ENCODE data around the gene CMC2.

The CMC2 gene

DNA sequence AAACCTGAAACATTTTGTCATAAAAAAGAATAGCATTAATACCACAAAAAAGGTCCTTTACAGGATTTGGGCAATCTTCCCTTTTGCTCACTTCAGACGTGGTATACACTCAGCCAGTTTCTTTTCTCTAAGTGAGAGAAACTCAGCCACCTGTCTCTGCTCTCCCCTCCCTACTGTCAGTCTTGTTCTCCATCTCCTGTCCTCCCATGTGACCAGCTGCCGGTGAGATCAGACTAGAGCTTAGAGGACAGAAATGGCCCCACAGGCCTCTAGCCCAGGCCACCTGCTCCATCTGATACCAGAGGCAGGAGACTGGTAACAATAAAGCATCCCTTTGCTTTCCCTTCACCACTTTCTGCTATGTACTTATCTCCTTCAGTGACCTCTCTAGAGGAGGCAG is 34.9 kb downstream of the CMC2 start:
- DNase-seq = no peak

DNA sequence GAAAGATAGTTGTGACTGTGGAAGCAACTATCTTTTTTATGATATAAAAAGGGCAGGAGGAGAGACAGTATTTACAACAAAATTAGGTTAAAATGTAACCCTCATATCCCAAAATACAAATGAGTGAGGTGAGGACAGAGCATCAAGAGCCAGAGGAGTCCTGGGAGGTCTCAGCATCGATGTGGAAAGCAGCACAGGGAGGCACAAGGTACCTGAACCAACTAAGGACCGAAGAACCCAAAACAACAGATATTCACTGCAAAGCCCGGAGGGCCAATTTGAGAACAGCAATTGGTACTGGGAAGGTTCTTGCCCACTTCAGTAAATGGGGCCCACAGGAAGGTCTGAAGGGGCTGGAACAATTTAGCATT is 37.6 kb downstream of the CMC2 start:
- DNase-seq = no peak

DNA sequence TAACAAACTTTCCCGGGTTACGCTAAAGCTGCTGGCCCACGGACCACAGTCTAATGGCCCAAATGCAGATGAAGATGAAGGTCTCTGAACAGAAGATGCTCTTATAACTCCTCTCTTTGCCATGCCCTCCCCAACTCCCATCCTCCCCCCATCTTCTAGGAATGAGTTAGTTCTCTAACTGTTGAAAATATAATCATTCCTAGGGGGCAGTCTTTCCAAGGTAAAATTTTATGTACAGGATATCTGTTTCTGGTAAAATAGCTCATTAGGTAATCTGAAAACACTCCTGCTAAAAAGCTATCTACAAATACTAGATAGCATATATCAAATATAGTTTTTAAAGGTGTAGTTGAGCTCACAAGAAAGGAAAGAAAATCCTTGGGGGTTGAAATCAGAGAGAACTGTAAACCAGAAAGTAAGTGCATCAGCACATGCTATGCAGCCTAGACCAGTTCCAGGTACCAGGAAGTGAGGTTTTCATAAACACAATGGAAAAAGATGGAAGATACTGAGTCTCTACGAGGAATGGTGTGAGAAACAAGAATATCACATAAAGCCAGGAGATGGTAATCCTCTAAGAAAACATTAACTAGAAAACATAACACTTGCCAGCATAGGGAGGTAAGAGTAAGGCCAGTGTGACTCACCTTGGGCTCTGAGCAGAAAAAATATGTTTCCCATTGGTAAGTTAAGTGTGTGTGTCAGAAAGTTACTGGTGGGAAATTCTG is 38.1 kb downstream of the CMC2 start:
- DNase-seq = no peak

DNA sequence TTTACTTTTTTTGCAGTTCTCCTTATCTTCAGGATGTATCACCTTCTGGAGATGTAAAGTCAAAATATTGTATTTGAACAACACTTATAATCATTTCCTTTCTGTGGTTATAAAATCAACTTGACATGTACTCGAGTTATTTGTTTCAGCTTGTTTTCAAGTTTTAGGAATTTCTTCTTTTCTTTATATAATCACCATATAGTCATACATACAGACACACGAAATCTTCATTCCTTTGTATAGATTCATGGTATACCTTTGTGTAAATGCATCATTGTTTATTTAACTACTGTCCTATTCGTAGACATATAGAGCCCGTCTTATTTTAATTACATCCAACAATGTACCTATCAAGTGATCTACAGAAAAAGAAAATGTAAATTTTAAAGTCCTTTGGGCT is 40.1 kb downstream of the CMC2 start:
- no peak for DNase-seq

DNA sequence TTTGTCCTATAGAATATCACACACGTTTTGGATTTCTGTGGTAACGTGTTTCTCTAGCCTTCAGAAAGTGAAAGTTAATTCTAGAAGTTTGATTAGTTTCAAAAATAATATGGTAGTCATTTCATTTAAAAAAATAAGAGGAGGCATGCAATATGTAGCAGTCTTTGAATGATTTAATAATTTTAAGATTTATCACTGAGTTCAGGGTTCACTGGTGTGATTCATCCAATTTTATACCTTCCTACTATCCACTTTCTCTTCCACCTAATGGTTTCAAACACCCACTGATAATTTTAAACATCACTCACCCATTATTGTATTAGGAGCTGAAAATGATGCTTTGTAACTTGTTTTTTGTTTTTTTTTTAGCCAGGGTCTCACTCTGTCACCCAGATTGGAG is 42.3 kb downstream of the CMC2 start:
- DNase-seq = no peak

DNA sequence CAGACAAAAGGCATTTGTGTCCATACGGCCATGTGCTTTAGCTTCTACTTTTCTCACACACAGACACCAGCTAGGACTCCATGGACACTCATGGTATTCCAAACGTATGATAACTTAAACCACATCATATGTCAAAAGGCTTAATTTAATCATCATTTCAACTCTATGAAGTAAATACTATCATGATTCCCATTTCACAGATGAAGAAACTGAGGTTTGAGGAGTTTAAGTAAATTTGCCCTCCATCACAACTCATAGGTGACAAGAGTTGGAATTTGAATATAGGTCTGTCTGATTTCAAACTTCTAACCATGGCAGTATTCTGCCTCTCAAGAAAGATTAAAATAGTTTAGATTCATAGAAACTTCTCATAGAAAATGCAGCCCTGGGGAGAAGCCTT is 43.8 kb downstream of the CMC2 start:
- DNase-seq = no peak

DNA sequence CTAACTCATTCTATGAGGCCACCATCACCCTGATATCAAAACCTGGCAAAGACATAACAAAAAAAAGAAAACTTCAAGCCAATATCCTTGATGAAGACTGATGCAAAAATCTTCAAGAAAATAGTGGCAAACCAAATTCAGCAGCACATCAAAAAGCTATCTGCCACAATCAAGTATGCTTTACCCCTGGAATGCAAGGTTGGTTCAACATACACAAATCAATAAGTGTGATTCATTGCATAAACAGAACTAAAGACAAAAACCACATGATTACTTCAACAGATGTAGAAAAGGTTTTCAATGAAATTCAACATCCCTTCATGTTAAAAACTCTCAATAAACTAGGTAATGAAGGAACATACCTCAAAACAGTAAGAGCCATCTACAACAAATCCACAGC is 48.4 kb downstream of the CMC2 start:
- DNase-seq = no peak

DNA sequence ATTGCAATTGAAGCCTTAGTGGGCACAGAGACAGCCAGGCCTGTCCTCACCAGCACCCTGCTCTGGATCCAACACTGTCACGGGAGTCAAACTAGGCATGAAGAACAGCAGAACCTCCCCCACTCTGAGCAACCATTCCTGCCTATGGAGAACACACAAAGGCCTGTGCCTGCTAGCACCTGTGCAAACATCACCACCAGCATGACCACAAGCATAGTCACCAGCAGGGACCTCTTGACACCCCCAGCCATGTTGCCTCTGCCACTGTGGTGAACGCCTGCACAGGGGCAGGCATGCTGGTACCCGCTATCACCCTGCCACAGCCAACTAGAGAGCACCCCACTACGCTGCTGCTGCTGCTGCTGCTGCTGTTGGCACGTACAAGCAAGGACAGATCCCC is 51.7 kb downstream of the CMC2 start:
- DNase-seq = no peak

DNA sequence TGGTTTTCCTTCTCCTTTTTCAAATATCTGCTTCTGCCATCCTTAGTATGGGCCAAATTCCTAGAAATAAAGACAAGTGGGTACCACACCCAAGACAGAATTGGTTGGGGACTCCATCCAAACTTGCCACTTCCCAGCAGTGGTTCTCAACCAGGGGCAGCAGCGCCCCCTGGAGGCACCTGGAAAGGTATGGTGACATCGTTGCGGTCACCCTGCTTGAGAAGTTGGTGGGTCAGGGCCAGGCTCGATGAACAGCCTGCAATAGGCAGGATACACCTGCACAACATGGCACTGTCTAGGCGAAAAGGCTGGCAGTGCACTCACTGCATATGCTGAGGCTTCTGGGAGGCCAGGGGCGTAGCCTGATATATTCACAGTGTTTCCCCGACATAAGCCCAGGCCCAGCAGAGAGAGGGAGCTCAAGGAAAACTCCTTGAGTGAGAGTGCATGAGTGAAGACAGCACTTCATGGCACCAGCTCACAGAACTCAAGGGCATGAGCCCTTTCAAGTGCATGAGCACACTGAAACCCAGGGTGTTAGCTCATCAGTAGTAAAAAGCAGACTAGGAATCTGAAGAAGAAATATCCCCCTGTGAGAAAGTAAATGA is 57.7 kb downstream of the CMC2 start:
- DNase-seq = peak; percentile 73

DNA sequence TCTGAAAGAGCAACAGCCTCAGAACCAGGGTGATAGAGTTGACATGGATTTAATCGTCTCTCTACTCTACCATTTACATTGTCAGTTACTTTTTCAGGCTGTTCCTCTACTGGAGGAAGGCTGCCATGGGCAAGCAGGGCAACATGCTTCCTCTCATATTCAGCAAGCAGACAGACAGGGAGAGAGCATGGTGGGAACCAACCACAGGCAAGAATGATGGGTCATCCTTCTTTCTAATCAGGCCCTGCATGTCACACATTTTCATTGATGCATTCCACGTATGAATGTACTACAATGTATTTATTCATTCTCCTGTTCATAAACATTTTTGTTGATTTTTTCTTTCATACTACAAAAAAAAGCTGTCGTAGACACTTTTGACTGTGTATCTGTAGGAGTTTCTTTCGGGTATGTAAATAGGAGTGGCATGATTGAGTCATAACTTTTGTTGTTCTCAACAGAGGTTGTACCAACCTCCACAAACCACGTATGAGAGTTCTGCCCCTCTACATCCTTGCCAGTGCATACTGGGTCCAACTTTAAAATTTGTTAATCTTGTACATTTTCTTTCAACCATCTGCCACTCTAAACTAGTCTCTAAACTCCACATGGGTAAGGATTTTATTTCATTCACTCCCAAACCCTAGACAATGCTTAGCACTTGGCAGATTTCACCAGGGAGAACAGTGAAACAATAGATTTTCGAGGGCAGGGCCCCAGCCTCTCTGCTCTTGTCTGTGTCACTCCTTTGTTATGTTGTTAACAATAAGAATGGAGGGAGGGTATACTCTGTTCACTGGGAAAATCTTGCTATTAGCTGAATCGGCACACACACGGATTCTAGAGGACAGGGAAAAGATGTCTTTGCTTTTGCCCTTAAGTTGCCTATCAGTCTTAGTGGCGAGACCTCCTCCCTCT is 58.7 kb downstream of the CMC2 start:
- no peak for DNase-seq

DNA sequence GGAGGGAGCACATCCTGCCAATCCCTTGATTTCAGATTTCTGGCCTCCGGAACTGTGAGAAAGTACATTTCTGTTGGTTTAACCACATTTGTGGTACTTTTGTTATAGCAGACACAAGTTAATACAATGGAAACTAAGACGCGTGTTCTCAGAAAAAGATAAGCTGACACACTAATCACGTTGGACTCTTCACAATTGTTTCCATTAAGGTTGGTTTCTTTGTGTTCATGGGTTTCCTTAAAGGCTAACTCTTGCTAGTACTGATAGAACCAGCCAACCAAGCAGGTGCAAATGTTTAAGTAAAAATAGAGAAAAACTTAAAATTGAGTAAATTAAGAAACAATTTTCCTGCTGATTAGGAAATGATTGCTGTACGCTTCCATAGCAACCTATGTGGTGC is 59.4 kb downstream of the CMC2 start:
- no peak for DNase-seq

DNA sequence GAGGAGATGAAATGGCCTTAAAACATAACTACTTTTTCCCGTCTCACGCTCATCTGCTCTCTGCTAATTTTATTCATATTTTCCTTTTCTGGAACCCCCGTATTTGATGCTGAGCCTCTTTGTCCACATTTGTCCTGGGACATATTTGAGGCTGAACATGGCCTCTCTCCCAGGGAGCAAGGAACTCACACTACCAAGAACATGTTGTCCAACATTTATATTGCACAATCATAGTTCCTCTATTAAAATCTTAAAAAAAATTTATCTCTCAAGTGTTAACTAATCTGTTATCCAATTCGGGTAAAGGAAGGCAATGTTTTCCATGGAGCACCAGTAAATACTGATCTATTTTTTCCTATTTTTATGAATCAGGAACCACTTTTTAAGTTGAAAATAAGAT is 60.2 kb downstream of the CMC2 start:
- no peak for DNase-seq

DNA sequence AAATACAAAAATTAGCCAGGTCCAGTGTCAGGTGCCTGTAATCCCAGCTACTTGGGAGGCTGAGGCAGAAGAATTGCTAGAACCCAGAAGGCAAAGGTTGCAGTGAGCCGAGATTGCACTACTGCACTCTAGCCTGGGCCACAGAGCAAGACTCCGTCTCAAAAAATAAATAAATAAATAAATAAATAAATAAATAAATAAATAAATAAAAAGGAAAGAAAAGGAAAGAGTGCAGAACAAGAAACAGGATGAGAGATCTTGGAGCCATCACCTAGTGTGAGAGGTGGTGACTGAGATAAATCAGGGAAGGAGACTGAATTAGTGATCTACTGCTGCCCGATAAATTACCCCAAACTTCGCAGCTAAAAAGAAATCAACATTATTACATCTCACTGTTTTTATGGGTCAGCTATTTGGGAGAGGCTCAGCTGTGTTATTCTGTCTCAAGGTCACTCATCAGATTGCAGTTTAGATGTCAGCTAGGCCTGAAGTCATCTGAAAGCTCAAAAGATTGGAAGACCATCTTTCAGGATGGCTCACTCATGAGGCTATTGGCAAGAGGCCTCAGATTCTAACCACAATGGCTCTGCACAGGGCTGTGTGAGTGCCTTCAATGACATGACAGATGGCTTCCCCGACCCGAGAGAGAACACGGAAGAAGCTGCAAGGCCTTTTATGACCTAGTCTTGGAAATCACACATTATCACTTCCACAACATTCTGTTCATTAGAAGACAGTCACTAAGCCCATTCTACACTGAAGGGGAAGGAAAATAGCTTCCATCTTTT is 66.4 kb downstream of the CMC2 start:
- DNase-seq = no peak

DNA sequence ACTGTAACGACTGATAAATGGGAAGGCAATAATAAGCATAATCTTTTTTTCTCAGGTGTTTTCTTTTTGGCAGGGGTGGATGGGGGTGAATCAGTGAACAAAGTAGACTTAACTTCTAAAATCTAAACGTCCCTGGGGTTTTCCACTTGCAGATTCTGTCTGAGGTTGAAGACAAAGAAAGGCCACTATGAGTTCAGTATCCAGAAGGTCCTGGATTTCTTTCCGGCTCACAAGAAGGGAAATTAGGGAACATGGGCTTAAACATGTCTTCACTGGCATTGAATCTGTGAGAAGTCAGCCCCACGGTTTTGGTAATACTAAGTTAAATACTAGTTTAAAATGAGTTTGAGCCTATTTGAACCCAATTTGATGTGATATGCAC is 67.8 kb downstream of the CMC2 start:
- no peak for DNase-seq

DNA sequence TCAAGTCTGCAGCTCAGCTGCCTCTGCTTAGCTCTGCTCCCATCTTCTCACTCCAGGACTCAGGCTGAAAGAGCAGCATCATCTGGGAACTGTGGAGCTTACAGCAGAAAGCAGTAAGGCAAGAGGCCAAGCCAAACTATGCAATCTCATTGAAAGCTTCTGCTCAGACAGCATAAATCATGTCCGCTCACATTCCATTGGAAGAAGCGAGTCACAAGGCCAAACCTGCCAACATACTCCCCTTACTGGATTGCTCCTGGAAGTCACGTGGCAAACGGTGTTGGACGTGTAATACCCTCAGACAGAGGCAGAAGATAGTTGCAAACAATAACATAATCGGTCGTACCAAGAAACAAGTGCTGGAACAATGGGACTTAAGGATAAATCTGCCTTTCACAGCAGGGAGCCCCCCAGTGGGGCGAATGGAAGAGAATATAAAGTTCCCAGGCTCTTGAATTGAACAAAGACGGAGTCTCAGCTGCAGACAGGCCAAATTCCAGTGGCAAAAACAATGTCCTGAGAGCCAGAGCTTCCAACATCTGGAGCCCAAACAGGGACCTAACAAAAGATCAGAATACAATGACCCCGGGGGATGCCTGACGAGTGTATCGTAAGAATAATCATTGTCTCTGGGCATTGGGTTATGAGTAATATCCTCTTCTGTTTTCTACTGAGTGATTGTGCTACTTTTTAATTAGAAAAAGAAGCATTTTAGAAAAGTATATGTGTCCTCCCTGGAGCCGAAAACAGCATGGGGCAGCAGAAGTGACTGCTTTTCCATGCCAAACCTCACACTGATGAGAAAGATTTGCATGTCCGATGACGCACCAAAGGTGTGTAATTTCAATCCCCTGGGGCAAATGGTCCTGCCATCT is 68.4 kb downstream of the CMC2 start:
- DNase-seq = no peak

DNA sequence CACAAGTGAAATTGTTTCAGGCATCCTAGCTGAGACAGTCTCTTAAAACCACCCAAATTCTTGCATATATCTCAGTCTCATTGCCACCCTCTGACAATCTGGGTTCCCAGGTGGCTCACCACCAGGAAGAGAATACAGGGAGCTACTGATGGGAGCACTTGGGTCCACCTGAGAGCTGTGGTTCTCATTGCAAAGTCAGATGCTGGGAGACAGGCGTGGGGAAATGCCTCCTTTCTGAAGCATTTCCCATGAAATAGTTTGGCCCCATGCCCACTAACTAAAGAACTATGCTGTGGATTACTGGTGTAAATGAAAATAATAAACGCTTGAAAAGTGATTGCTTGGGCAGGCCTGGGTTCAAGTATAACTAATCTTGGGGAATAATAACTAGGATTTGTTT is 70.3 kb downstream of the CMC2 start:
- no peak for DNase-seq

DNA sequence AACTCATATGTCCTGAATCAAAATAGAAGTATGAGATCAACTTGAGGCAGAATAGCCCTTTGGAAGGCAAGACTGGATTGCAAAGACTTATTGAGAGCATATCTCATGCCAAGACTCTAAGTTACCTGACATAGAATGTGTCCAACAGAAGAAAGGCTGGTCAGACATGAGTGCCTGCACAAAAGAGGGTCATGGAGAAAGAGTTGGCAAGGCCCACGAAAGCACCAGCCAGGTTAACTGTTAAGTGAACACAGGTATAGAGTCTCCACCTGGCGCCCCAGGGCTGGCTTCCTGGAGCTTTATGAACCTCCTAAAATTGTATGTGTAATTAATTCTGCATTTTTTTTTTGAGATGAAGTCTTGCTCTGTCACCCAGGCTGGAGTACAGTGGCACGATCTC is 71.0 kb downstream of the CMC2 start:
- no peak for DNase-seq

DNA sequence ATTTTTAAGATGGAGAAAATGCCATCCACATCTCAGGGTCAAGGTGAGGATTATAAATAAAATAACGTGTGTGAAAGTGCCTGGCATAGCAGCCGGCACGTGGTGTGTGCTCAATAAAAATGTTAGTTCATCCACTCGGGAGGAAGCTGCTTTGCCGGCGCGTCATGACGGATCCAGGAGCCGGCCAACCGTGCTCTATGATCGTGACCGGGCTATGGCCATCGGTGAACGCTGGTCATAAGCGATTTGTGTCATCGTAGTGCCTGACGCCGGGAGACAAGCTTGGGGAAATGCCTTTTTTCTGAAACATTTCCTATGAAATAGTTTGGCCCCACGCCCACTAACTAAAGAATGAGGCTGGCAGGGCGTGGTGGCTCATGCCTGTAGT is 74.0 kb downstream of the CMC2 start:
- DNase-seq = no peak

DNA sequence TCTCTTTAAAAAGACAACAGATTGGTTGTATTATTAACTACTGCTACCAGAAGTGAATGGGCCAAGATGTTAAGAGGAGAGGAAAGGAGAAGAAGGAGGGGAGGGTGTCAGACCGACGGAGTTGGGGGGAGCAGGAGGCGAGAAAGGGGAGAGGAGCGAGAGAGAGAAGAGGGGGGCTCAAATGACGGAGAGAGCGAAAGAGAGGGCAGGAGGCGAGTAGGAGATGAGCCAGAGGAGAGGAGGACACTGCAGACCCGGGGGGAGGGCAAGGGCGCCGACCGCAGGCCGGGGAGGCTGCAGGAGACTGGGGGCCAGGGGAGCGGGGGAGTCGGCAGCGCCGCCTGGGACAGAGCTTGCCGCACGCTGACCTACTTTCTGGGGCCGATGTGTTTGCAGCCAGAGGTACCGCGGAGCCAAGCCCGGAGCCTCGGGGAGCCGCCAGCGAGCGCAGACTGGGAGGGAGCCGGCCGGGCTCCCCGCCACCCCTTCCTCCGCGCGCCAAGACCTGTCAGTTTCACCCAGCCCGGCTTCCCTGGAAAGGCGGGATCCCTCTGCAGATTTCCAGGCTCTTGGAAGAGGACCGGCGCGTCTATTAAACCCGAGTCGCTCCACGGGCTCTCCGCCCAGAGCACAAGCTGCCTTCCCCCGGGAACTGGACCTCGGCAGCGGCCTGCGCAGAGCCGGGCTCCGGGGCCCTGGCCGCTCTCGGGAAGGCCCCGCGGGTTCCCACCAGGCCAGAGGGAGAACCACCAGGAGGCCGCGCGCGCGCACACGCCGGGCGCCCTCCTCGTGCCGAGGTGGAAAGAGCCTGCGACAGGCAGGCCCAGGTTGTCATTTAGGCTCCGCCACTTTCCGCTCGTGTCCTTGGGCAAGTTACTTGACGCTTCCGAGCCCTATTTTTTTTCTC is 74.6 kb downstream of the CMC2 start:
- peak; percentile 35 for DNase-seq

DNA sequence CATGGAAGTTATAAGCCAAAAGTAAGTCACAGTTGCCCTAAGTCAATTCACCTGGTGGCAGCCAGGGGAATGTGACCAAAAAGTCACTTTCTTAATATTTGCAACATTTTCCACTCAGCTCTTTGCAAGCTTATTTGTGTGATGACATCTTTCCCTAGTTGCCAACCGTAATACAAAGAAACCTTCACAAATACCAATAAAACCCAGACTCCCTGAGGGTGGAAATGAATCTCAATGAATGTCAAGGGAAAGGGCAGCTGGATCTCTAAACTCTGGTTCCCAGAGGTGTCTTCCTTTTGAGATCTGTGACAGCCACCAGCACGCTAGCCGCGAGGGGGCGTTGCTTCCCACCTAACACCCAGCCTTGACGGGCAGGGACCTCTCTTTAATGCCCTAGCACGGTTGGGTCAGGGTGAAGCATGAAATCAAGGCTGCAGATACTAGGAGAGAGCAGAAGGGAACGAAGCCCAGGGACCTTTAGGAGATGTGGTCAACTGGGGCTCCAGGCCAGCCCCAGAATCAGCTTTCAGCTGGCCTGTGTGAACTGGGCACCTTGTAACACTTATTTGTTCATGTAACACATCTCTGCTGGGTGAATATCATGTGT is 82.2 kb downstream of the CMC2 start:
- DNase-seq = peak; percentile 69

DNA sequence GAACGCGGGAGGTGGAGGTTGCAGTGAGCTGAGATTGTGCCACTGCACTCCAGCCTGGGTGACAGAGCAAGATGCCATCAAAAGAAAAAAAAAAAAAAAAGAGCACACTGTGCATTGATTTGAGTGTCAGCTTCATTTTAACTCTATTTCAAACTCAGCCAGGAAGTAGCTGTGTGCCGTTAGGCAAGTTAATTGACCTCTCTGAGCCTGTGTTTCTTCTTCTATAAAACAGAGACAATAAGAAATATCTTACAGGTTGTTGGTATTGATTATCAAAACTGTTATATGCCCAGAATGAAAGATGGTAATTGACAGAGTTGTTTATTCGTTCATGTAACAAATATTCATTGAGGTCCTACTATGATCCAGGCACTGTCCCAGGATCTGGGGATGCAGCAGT is 83.3 kb downstream of the CMC2 start:
- no peak for DNase-seq

Measured in activated CD4-positive, alpha-beta T cell treated with anti-CD3 and anti-CD28 coated beads for 48 hours (primary cell).